ENCODE measurements around the gene VDAC1.

The VDAC1 gene

DNA sequence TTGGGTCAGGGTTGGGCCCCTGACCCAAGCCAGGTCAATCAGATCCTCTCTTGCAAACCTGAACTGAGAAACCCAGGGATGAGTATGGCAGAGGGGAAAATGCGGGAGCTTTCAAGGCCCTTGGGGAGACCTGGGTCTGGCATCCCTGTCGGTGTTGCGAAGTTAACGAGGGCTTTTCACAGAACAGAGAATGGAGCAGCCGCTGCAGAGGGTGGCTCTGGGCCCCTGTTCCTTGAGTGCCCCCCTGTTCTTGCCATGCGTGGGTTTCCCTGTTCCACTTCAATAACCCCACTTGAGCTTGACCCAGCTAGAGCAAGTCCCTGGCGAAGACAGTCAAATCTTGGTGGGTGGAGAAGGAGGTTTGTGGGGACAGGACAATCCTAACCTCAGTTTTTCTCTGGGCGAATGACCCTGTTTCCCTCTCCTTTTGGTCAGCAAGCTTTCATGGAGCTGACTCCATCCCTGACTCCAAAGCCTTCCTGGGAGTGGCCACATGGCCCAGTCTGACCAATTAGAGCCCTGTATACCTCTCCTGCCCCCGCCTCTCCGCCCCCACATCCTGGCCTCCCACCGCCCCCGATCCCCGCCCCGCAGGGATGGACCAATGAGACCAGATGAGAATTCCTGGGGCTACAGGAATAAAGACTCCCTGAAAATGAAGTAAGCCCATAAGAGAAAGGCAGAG is 2.9 kb upstream of the VDAC1 start:
- DNase-seq (ENCODE audit: low read depth), result no peak
- no peak overlapping the region for H3K4me3 ChIP-seq (ENCODE audit: low read depth, low read length)
- TF ChIP-seq, protein P1, sequence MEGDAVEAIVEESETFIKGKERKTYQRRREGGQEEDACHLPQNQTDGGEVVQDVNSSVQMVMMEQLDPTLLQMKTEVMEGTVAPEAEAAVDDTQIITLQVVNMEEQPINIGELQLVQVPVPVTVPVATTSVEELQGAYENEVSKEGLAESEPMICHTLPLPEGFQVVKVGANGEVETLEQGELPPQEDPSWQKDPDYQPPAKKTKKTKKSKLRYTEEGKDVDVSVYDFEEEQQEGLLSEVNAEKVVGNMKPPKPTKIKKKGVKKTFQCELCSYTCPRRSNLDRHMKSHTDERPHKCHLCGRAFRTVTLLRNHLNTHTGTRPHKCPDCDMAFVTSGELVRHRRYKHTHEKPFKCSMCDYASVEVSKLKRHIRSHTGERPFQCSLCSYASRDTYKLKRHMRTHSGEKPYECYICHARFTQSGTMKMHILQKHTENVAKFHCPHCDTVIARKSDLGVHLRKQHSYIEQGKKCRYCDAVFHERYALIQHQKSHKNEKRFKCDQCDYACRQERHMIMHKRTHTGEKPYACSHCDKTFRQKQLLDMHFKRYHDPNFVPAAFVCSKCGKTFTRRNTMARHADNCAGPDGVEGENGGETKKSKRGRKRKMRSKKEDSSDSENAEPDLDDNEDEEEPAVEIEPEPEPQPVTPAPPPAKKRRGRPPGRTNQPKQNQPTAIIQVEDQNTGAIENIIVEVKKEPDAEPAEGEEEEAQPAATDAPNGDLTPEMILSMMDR (IDR thresholded peaks at IDR 0.05; ENCODE audit: insufficient read depth, low read depth, low read length, missing control alignments), result no peak

DNA sequence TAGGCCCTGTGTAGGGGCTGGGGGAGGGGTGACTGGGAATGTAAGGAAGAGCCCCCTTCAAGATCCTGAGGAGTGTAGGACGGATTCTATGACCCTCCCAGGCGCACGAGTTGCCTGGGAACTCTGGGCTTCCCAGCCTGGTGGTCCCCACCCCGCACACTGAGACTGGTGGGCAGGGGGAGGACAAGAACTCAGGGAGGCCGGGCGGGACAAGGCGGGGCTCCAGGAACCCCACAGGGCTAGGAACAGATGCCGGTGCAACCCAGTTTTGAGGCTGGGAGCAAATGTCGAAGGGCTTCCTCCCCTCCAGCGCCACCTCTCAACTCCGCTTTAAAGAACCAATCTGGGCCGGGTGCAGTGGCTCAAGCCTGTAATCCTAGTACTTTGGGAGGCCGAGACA is 1.3 kb upstream of the VDAC1 start:
- peak overlapping the region; percentile 96 for H3K4me3 ChIP-seq (ENCODE audit: low read depth, low read length)
- DNase-seq (ENCODE audit: low read depth), result no peak
- TF ChIP-seq, protein P1 (IDR thresholded peaks at IDR 0.05; ENCODE audit: insufficient read depth, low read depth, low read length, missing control alignments), result no peak

DNA sequence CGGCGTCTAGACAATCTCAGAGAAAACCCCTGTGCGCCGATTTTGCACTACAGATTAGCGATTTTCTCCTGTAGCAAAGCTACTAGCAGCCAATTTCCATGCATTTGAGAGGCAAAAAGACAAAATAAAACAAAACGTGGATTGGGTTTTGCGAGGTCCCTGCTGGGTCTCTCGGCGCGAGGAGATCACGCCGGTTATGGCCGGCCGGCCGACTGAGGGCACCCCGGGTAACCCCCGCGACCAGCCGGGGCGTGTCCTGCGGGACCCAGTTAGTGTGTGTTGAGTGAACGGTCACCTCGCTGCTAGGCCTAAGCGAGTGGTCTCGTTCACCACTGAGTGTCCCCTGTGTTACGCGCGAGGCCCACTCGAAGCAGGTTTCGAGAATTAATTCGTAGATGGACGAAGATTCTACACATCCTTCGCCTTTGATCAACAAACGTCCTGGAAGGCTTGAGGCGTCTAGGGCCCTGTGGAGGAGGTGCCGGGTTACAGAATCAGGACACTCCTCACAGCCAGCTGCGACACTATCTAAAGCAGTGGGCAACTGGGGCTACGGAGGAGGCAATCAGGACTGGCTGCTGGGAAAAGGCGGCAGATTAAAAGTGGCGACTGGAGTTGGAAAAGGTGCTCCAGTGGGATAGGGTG is 764 bp upstream of the VDAC1 start:
- peak overlapping the region; percentile 96 for H3K4me3 ChIP-seq (ENCODE audit: low read depth, low read length)
- TF ChIP-seq, protein P1 (IDR thresholded peaks at IDR 0.05; ENCODE audit: insufficient read depth, low read depth, low read length, missing control alignments), result no peak
- DNase-seq (ENCODE audit: low read depth), result peak; percentile 44

DNA sequence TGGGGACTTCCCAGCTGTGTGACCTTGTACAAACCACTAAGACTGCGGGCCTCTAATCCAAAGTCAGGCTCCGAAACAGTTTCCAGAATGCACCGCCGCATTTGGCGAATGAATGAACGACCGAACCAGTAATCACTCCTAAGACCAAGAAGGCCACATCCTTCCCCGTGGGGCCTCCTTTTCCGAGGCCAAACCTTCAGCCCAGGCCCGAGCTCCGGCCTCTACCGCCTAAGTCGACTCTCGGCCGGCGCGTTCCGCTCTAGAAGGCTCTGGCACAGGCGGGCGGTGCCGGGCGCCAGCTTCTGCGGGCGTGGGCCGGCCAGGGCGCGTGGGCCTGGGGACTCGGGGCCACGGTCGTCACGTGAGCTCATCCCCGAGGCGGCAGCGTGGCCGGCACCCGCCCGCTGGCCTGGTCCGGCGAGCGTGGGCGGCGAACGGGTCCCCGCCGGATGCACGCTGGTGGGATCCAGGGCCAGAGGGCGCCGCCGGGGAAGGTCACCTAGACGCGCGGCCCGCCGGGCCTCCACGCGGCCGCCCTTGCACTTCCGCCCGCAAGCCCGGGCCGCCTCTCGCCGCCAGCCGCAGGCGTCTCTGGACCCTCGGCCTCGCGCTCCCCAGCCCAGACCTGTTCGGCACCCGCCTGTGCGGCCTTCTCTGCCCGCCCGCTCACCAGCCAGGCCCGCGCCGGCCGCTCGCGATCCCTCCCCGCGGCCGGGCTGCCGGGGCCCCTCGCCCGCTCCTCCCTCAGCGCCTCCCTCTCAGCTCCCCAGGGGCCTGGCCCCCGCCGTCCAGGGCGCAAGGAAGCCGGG is 754 bp downstream of the VDAC1 start:
- TF ChIP-seq, protein P1 (IDR thresholded peaks at IDR 0.05; ENCODE audit: insufficient read depth, low read depth, low read length, missing control alignments), result no peak
- peak overlapping the region; percentile 96 for H3K4me3 ChIP-seq (ENCODE audit: low read depth, low read length)
- DNase-seq (ENCODE audit: low read depth), result peak; percentile 74

DNA sequence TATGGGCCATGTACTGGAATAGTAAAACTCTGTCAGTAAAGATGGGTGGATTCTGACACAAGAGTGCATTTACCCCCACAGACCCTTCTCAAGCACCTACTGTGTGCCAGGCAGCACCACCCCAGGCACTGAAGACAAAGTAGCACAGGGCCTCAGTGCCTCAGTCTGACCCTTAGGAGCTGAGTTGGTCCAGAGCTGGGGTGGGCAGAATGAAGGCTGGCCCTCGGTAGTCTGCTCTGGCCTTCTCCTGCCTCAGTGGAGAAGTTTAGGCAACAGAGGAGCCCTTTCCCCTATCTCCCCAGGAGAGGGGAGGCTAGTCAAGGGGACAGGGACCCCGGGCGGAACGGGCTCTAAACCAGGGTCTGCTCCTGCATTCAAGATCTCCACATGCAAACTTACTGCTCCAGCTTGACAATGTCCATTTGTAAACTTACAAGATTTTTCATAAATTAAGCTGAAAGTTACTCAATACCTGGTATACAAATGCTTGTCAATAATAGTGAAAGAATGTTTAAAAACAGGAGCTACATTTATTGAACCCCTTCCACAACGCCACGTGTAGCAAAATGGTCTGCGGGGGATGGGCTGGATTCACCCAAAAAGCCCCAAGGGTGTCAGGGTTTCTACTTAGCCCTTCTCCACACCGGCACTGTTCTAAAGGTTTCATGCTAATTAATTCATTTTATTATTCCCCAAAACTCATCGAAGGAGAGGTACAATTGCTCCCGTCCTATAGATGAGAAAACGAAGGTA is 1.5 kb downstream of the VDAC1 start:
- TF ChIP-seq, protein P1 (IDR thresholded peaks at IDR 0.05; ENCODE audit: insufficient read depth, low read depth, low read length, missing control alignments), result no peak
- DNase-seq (ENCODE audit: low read depth), result no peak
- H3K4me3 ChIP-seq (ENCODE audit: low read depth, low read length), result peak overlapping the region; percentile 96

DNA sequence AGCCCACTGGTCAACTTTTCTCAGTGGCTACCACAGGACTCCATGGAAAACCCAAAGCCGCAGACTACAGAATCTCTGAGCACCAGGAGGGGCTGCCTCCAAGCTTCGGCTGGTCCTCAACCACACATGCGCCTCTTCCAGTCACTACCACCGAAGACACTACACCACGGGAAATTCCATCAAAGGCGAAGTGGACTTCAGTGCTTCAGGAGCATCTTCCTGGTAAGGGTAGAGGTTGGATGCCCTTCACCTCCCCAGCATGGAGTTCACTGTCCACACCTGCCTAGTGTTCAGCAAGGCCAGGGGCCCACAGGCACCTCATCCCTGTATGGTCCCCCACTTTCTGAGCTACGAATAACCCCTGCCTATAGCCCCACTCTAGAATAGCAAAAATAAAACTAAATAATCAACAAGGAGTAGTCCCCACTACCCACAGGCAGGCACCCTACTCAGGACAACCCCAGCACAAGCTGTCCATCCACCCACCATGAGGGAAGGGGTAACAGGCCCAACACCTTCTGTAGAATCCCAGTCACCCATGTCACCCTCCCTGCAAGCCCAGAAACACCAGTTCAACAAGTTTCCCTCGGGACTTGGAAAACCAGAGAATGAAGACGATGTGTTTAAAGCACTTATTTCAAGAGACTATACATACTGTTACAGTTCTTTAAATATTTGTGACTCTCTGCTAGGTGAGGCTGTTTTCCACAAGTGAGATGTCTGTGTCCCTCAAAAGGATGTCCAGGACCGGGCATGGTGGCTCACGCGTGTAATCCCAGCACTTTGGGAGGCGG is 2.6 kb downstream of the VDAC1 start:
- H3K4me3 ChIP-seq (ENCODE audit: low read depth, low read length), result peak overlapping the region; percentile 96
- TF ChIP-seq, protein P1 (IDR thresholded peaks at IDR 0.05; ENCODE audit: insufficient read depth, low read depth, low read length, missing control alignments), result no peak
- no peak for DNase-seq (ENCODE audit: low read depth)
